Measurements from ENCODE around the gene PPARD. TPM values are rescaled to one million over a fixed set of nuclear protein-coding genes. Genes with fewer than 3 reads are reported as not detected.
A peak's percentile ranks its signal among the peaks of the same experiment; 100 is the strongest.

Gene PPARD
- polyA plus RNA-seq: 1 to 10 TPM in 2 of 3 donors, under 1 TPM in 1; 0.98 to 6.0 (median 2.0) TPM

GRCh38 chr6:35342258-35343091 lies at the start of gene PPARD:
Gene PPARD, plus strand, starts transcription at chr6:35342558. Its CDS starts 68,530 bp downstream, at chr6:35411088.
- peak; percentile 97 to 98 (median 98) for DNase-seq
- peak within 1 kb of the TSS; percentile 88 to 97 (median 89) for H3K4me3 Mint-ChIP-seq
- peaks cover 2 to 5% (median 3%) of the 10 kb centered on the region in 3 donors for H3K27me3 Mint-ChIP-seq (ENCODE audit: low read depth in 3 of 3)
- peak within 1 kb of the TSS; percentile 78 to 94 (median 92) for H3K27ac Mint-ChIP-seq
- H3K9me3 Mint-ChIP-seq: peaks cover 0 to 2% (median 0%) of the 10 kb centered on the region in 6 donors
- H3K4me1 Mint-ChIP-seq: peaks cover 22 to 46% of the 10 kb centered on the region in 2 donors
- peaks cover 0 to 14% (median 0%) of the 10 kb centered on the region in 3 donors for H3K36me3 Mint-ChIP-seq

GRCh38 chr6:35293681-35294080 lies 48.7 kb upstream of the PPARD start:
- H3K27ac Mint-ChIP-seq: no peak overlapping the region
- no peak for DNase-seq
- no peaks in the 10 kb centered on the region for H3K9me3 Mint-ChIP-seq
- peaks cover 8 to 9% of the 10 kb centered on the region in 2 donors for H3K4me1 Mint-ChIP-seq
- peaks cover 0 to 2% (median 0%) of the 10 kb centered on the region in 3 donors for H3K27me3 Mint-ChIP-seq (ENCODE audit: low read depth in 3 of 3)
- peaks cover 19 to 37% (median 20%) of the 10 kb centered on the region in 3 donors for H3K36me3 Mint-ChIP-seq
- no peak overlapping the region for H3K4me3 Mint-ChIP-seq

- Mint-ChIP-seq H3K36me3 (peaks cover 19 to 33% (median 25%) of the 10 kb centered on the region in 3 donors), H3K4me3 (no peak overlapping the region), H3K9me3 (no peaks in the 10 kb centered on the region), H3K4me1 (peaks cover 15 to 17% of the 10 kb centered on the region in 2 donors), H3K27ac (peak overlapping the region in 4 of 6 donors; percentile 31 to 79 (median 69)), H3K27me3 (ENCODE audit: low read depth in 3 of 3) (peaks cover 0 to 2% (median 0%) of the 10 kb centered on the region in 3 donors)
- DNase-seq: peak in 2 of 3 donors; percentile 25 to 43
These were observed 47.9 kb upstream of the PPARD start for GRCh38 chr6:35294308-35294945.

- Mint-ChIP-seq H3K9me3 (no peaks in the 10 kb centered on the region), H3K27ac (peak overlapping the region in 1 of 6 donors; percentile 16), H3K4me3 (no peak overlapping the region), H3K4me1 (peaks cover 21 to 23% of the 10 kb centered on the region in 2 donors), H3K36me3 (peaks cover 17 to 33% (median 27%) of the 10 kb centered on the region in 3 donors), H3K27me3 (ENCODE audit: low read depth in 3 of 3) (peaks cover 0 to 2% (median 0%) of the 10 kb centered on the region in 3 donors)
- no peak for DNase-seq
These were observed 47.3 kb upstream of the PPARD start for GRCh38 chr6:35295036-35295435.

DNA sequence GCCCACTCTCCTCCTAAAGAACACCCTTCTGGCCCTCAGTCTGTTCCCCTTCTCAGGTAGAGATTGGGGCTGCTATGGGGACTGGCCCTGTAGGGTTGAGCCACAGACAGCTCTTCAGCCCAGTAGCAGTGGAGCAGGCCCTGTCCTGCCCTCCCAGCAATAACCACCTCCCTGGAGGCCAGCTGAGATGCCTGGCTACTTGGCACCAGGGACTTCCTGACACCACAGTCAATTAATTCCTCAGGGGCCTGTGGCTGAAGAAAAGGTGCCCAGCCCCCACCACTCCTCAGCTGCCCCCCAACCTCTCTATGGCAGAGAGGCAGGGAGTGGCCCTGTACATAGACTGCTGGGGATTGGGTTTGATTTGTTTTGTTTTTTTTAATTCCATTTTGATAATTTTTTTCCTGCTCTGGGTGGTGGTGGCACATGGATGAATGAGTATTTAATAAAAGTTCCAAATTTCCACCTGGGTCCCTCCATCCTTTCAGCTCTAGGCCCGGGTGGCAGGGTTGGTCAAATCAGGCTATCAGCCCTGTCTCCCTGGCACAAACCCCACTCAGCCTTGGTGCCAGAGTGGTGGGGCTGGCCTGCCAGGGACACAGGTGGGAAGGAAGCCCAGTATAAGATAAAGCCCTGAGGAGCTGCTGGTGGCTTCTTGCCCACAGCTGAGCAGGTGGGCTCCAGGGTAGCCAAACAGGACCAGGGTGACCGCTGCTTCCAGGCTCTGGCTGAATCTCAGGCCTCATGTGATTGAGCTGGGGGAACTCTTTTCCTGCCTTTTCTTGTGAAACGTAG lies 46.6 kb upstream of the PPARD start:
- no peak overlapping the region for H3K4me3 Mint-ChIP-seq
- H3K27me3 Mint-ChIP-seq (ENCODE audit: low read depth in 3 of 3): peaks cover 0 to 2% (median 1%) of the 10 kb centered on the region in 3 donors
- no peak for DNase-seq
- peaks cover 13 to 28% (median 24%) of the 10 kb centered on the region in 3 donors for H3K36me3 Mint-ChIP-seq
- H3K4me1 Mint-ChIP-seq: peaks cover 28 to 29% of the 10 kb centered on the region in 2 donors
- peak overlapping the region in 3 of 6 donors; percentile 16 to 100 (median 53) for H3K27ac Mint-ChIP-seq
- no peaks in the 10 kb centered on the region for H3K9me3 Mint-ChIP-seq

DNA sequence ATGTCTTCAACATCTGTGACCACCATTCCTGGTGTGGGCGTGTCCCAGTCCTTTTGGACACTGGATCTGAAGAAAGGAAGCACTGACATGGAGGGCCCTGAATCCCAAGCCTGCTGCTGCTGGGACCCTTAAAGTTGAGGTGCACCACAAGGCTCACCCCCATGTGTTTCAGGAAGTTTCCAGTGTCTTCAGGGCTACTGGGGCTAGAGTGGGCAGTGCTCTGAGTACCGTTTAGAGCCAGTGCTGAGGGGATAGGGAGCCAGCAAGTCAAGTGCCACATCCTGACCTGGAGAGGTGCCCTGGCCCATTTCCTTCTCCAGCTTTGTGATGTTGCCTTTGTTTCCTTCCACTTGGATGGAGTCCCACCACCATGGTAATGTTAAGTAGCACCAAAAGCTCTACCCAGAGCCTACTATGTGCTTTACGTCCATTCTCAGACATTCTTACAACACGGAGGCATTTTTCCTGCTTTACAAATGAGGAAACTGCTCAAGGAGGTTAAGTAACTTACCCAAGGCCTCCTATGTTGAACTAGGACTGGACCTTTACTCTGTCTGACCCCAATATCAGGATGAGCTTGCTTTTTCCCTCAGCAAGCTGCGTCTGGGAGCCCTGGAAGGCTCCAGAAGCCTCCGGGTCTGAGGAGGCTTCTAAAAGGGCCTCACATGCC lies 45.3 kb upstream of the PPARD start:
- peak overlapping the region; percentile 75 to 100 (median 98) for H3K27ac Mint-ChIP-seq
- peaks cover 39 to 41% of the 10 kb centered on the region in 2 donors for H3K4me1 Mint-ChIP-seq
- H3K27me3 Mint-ChIP-seq (ENCODE audit: low read depth in 3 of 3): peaks cover 0 to 3% (median 2%) of the 10 kb centered on the region in 3 donors
- peak overlapping the region; percentile 80 to 93 (median 83) for H3K4me3 Mint-ChIP-seq
- H3K36me3 Mint-ChIP-seq: peaks cover 6 to 21% (median 16%) of the 10 kb centered on the region in 3 donors
- no peaks in the 10 kb centered on the region for H3K9me3 Mint-ChIP-seq
- no peak for DNase-seq

GRCh38 chr6:35297601-35298481 lies 44.5 kb upstream of the PPARD start, which contains the start of gene DEF6:
Gene DEF6, plus strand, starts transcription at chr6:35297818. Its CDS starts 39 bp downstream, at chr6:35297857.
- Mint-ChIP-seq H3K9me3 (no peaks in the 10 kb centered on the region), H3K27me3 (ENCODE audit: low read depth in 3 of 3) (peaks cover 2 to 9% (median 4%) of the 10 kb centered on the region in 3 donors), H3K4me3 (peak within 1 kb of the TSS; percentile 80 to 93 (median 83)), H3K27ac (peak within 1 kb of the TSS; percentile 98 to 100 (median 99)), H3K4me1 (peaks cover 46 to 49% of the 10 kb centered on the region in 2 donors), H3K36me3 (peaks cover 5 to 19% (median 15%) of the 10 kb centered on the region in 3 donors)
- DNase-seq: peak; percentile 85 to 88 (median 87)

- Mint-ChIP-seq H3K36me3 (peaks cover 8 to 20% (median 19%) of the 10 kb centered on the region in 3 donors), H3K27me3 (ENCODE audit: low read depth in 3 of 3) (peaks cover 4 to 12% (median 6%) of the 10 kb centered on the region in 3 donors), H3K4me3 (peak overlapping the region; percentile 80 to 93 (median 83)), H3K4me1 (peaks cover 55 to 58% of the 10 kb centered on the region in 2 donors), H3K9me3 (no peaks in the 10 kb centered on the region), H3K27ac (peak overlapping the region; percentile 98 to 100 (median 99))
- DNase-seq: no peak
These were observed 43.7 kb upstream of the PPARD start for GRCh38 chr6:35298625-35299140.

GRCh38 chr6:35299674-35300073 lies 42.7 kb upstream of the PPARD start:
- Mint-ChIP-seq H3K9me3 (no peaks in the 10 kb centered on the region), H3K27me3 (ENCODE audit: low read depth in 3 of 3) (peaks cover 4 to 12% (median 6%) of the 10 kb centered on the region in 3 donors), H3K27ac (peak overlapping the region; percentile 98 to 100 (median 99)), H3K36me3 (peaks cover 8 to 20% (median 19%) of the 10 kb centered on the region in 3 donors), H3K4me1 (peaks cover 65% of the 10 kb centered on the region in 2 donors), H3K4me3 (peak overlapping the region; percentile 80 to 93 (median 83))
- peak in 1 of 3 donors; percentile 21 for DNase-seq

- Mint-ChIP-seq H3K9me3 (no peaks in the 10 kb centered on the region), H3K36me3 (peaks cover 8 to 19% (median 19%) of the 10 kb centered on the region in 3 donors)
- DNase-seq: peak; percentile 55 to 59 (median 55)
These were observed 41.5 kb upstream of the PPARD start for GRCh38 chr6:35300848-35301247.

DNA sequence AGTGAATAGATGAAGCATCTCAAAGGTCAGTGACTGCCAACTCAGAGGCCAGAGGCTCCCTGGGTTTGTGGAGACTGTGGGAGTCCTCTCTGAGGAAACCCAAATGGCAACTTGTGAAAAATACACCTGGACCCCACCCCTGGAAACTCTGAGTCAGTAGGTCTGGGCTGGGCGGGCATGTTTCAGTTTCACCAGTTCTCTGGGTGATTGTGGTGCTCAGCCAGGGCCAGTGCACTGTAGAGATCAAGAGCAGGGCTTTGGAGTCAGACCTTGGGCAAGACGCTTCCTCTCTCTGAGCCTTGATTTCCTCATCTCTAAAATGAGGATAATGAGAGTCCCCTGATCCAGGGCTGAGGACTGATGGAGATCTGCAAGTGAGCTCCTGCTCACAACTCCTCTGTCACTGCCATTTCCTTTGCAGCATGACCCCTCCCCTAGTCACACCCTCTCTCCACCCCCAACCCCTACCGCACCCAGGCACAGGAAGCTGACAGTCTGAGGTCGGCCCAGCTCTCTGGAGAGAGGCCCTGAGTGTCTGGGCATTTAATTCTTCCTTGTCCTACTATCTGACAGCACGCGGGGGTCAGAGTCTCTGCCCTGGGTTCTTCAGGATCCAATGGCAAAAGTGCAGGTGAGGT lies 39.6 kb upstream of the PPARD start:
- Mint-ChIP-seq H3K9me3 (no peaks in the 10 kb centered on the region), H3K4me3 (peak overlapping the region; percentile 89 to 94 (median 93)), H3K36me3 (peaks cover 8 to 28% (median 19%) of the 10 kb centered on the region in 3 donors), H3K27ac (peak overlapping the region; percentile 98 to 100 (median 99)), H3K4me1 (peaks cover 76% of the 10 kb centered on the region in 2 donors), H3K27me3 (ENCODE audit: low read depth in 3 of 3) (peaks cover 3 to 12% (median 4%) of the 10 kb centered on the region in 3 donors)
- peak; percentile 87 to 88 (median 88) for DNase-seq

More at GRCh38 chr6:35300848-35301247, 41.5 kb upstream of the PPARD start:
- Mint-ChIP-seq H3K27me3 (ENCODE audit: low read depth in 3 of 3) (peaks cover 3 to 12% (median 4%) of the 10 kb centered on the region in 3 donors), H3K4me1 (peaks cover 67 to 69% of the 10 kb centered on the region in 2 donors), H3K4me3 (peak overlapping the region; percentile 80 to 93 (median 83)), H3K27ac (peak overlapping the region; percentile 98 to 100 (median 99))
